Calu3 (cell line): Measurements from ENCODE around the gene NDE1. TPM values are rescaled to one million over a fixed set of nuclear protein-coding genes. Genes with fewer than 3 reads are reported as not detected.
"Not testable (repeated sequence)": the region's sequence is repeated elsewhere in the genome, so short reads cannot be mapped to it uniquely, and the experiment has no call there.

Experiments used
- BruUV-seq: library from RNA; stranded (reverse); fragments of 400-500 nt; replicated peaks from 2 replicates; lab custom pipeline; 2021; lab: Mats Ljungman, UMichigan
- CTCF ChIA-PET: fragments of 300-600 bp; sonication (Branson Sonifier 250); formaldehyde crosslinking; loops from one replicate; lab custom pipeline; 2022; ENCODE audit warnings: antibody characterized with exemption; lab: Charles Lee
- DNase-seq: peaks from one replicate; pipeline ENCODE4 v3.0.0; 2022
- H3K27ac Mint-ChIP-seq: one replicate; pipeline ENCODE4 v1.8.0; 2022; ENCODE audit warnings: mixed read lengths; ENCODE audit not compliant: unreplicated experiment
- H3K27me3 Mint-ChIP-seq: one replicate; pipeline ENCODE4 v1.8.0; 2022; ENCODE audit warnings: mixed read lengths; ENCODE audit not compliant: unreplicated experiment
- H3K36me3 Mint-ChIP-seq: one replicate; pipeline ENCODE4 v1.8.0; 2022; ENCODE audit warnings: mild to moderate bottlenecking, moderate library complexity, mixed read lengths; ENCODE audit not compliant: insufficient read depth, unreplicated experiment
- H3K4me1 Mint-ChIP-seq: one replicate; pipeline ENCODE4 v1.8.0; 2022; ENCODE audit warnings: mild to moderate bottlenecking, low read depth, mixed read lengths; ENCODE audit not compliant: unreplicated experiment
- H3K4me3 Mint-ChIP-seq: one replicate; pipeline ENCODE4 v1.8.0; 2022; ENCODE audit warnings: mild to moderate bottlenecking, low read depth, moderate library complexity, mixed read lengths; ENCODE audit not compliant: unreplicated experiment
- H3K9me3 Mint-ChIP-seq: one replicate; pipeline ENCODE4 v1.8.0; 2022; ENCODE audit warnings: low read depth, mixed read lengths; ENCODE audit not compliant: unreplicated experiment
- CTCF ChIP-seq: fragments of 200-600 bp; IDR thresholded peaks from one replicate; pipeline ENCODE4 v1.8.0; 2022; ENCODE audit warnings: antibody characterized with exemption; ENCODE audit not compliant: unreplicated experiment
- intact Hi-C: fragments of 100-400 bp; cut with micrococcal nuclease; formaldehyde crosslinking; loops from one replicate; pipeline ENCODE4 v1.10.0; 2022; ENCODE audit not compliant: unreplicated experiment
- total RNA-seq: library from RNA; stranded (reverse); gene quantifications from 2 replicates; pipeline ENCODE4 v1.2.3, GENCODE V29; 2022

Gene NDE1
- total RNA-seq, 1 experiment from 2014 or later = 71.1 TPM

DNA sequence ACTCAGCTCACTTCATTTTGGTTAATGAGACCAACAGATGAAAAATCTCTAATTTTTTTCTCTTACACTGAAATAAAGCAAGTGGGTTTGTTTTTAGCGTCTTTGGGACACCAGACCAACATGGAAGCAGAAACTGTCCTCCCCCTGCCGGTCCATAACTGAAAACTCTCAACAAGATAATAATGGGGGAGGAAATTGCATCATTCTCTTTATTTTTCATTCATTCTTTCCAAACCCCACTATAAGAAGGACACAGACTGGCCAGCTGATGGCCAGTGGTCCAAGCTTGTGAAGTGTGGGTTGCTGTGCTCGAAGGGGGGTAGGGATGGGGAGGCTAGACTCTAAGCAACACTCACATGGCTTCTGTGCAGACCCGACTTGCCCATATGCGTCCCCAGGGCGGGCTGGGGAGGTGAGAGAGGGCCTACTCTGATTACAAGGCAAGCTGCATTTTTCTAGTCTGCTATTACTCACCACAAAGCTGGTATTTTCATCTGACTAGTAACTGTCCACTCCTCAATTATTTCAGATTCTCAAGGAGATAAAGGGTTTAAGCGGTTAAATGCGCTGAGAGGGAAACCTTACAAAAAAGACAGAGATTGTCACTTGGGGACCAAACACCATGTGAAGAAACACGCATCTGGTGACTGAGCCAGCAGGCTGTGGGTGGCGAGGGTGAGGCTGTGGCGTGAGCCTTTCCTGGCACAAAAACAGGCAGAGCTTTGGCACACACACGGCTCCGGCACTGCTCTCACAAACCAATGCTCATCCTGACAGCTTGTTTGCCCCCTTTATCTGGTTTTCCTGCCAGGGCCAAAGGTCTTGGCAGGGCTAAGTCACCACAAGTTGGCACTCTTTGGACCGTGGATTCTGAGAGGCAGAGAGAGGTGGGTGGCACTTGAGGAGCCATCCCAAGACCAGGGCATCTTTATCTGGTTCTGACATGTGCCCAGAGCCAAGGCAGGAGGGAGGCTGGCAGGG is 45.3 kb upstream of the NDE1 start:
- BruUV-seq = no TSS peak
- H3K36me3 Mint-ChIP-seq = peaks cover 37% of the 10 kb centered on the region
- intact Hi-C loops = no loop called here
- H3K9me3 Mint-ChIP-seq = no peaks in the 10 kb centered on the region
- H3K4me1 Mint-ChIP-seq = no peaks in the 10 kb centered on the region
- no peak overlapping the region for H3K4me3 Mint-ChIP-seq
- H3K27me3 Mint-ChIP-seq = no peaks in the 10 kb centered on the region
- no peak for TF ChIP-seq CTCF
- H3K27ac Mint-ChIP-seq = no peak overlapping the region
- no peak for DNase-seq
- CTCF ChIA-PET = interaction anchor here (0.5 kb wide), 1 partner anchor 9 kb away, joined by 4 read pairs; no protein-coding TSS in a partner anchor

DNA sequence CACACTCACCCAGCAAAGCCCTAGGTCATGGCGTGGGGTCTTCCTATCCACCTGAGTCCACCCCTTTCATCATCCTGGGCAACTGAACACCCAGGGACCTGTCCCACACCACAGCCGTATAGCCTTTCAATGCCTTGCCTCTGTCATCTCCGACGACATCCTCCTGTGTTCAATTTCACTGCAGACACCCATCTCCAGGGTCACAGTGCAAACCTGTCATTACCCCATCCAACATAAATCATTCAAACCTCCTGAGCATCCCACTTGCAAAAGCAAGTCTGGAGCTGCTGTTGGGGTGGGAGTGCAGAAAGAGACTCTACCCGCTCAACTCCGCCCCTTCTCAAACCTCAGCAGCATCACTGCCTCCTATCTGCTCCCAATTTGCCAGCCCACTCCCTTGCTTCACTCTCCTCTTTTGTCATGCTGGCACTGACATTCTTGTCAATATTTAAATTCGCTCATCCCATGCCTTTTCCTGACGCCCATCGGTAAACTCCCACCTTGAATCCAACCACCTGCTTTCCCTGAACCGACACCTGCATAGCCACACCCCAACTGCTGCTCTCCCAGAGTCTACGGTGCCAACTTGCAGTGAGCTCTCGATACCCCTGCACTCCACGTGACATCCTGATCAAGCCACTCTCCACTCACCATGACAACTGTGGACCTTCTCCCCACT is 44.1 kb upstream of the NDE1 start:
- Mint-ChIP-seq H3K27me3 (no peaks in the 10 kb centered on the region), H3K9me3 (no peaks in the 10 kb centered on the region), H3K36me3 (peaks cover 37% of the 10 kb centered on the region), H3K27ac (no peak overlapping the region), H3K4me3 (no peak overlapping the region), H3K4me1 (no peaks in the 10 kb centered on the region)
- CTCF ChIA-PET = no interaction called here
- intact Hi-C loops = no loop called here
- no peak for DNase-seq
- no TSS peak for BruUV-seq
- no peak for TF ChIP-seq CTCF

DNA sequence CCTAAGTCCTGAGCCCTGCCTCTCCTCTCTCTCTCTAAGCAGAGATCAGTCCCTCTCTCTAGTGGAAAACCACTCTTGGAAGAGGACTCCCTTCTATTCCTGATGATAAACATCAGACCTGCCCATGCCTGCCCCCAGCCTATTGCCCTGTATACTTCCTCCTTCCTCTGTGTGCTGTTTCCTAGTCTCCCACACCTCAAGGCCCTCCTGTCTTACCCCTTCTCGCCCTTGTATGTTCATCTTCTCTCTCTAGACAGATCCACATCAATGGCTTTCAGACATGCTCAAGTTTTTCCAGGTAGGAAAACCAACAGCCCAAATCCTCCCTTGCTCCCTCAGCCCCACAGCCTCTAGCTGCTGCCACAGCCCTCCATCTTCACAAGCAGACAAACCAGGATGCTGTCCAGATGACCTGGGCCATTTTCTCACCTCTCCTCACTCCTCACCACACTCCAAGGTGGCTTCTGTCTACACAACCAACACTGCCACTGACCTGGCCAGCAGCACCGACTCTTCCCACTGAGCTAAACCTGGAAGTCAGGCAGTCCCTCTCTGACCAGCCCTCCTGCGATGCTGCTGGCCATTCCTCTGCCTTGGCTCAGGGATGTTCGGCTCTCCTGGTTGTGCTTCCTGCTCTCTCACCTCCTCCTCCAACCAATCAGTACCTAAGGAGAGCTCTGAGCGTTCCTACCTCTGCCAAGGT is 43.4 kb upstream of the NDE1 start:
- BruUV-seq = no TSS peak
- TF ChIP-seq CTCF = no peak
- no peak for DNase-seq
- no peaks in the 10 kb centered on the region for H3K27me3 Mint-ChIP-seq
- H3K9me3 Mint-ChIP-seq = no peaks in the 10 kb centered on the region
- H3K4me1 Mint-ChIP-seq = no peaks in the 10 kb centered on the region
- no peak overlapping the region for H3K4me3 Mint-ChIP-seq
- CTCF ChIA-PET = interaction anchor here (0.8 kb wide), 1 partner anchor 8 kb away, joined by 3 read pairs; no protein-coding TSS in a partner anchor
- no peak overlapping the region for H3K27ac Mint-ChIP-seq
- H3K36me3 Mint-ChIP-seq = peaks cover 35% of the 10 kb centered on the region
- intact Hi-C loops = no loop called here

DNA sequence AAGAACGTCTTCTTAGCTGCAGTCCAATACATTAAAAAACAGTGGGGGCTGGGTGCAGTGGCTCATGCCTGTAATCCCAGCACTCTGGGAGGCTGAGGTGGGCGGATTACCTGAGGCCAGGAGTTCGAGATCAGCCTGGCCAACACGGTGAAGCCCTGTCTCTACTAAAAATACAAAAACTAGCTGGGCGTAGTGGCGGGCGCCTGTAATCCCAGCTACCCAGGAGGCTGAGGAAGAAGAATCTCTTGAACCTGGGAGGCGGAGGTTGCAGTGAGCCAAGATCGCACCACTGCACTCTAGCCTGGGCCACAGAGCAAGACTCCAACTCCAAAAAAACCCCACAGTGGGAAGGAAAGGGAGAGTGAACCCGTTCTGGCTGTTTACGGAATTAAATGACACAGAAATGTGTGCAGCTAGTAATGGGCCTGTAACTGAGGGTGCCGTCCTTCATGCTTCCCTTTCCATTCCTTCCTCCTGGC is 42.8 kb upstream of the NDE1 start:
- intact Hi-C loops, DNase-seq, H3K27ac Mint-ChIP-seq, H3K4me3 Mint-ChIP-seq, H3K4me1 Mint-ChIP-seq, H3K9me3 Mint-ChIP-seq, BruUV-seq, H3K27me3 Mint-ChIP-seq: not testable (repeated sequence)
- peaks cover 34% of the 10 kb centered on the region for H3K36me3 Mint-ChIP-seq
- CTCF ChIA-PET = interaction anchor here (0.8 kb wide), 1 partner anchor 8 kb away, joined by 3 read pairs; no protein-coding TSS in a partner anchor
